H1 (cell line): ENCODE measurements around the gene GPR39. TPM values are rescaled to one million over a fixed set of nuclear protein-coding genes. Genes with fewer than 3 reads are reported as not detected.

ENCODE experiments used
- CTCF ChIA-PET: fragments of 300-600 bp; sonication (Branson Sonifier 250); formaldehyde crosslinking; loops from one replicate; lab custom pipeline; 2021; ENCODE audit not compliant: partially characterized antibody; lab: Charles Lee
- POLR2A ChIA-PET: fragments of 300-600 bp; sonication (Branson Sonifier 250); formaldehyde crosslinking; loops from one replicate; lab custom pipeline; 2021; ENCODE audit warnings: inconsistent platforms; ENCODE audit not compliant: partially characterized antibody; lab: Charles Lee
- DNase-seq, 2 experiments: peaks; one replicate each; pipeline versions ENCODE4 v3.0.0 to v3.0.0-alpha.2; 2010 to 2022; ENCODE audit warnings: low spot score in 2 of 2, low read depth in 1 of 2, mixed read lengths in 1 of 2
- FAIRE-seq: peaks from 2 replicates; lab custom pipeline; 2011; peaks lifted over from hg19 to GRCh38; lab: Jason Lieb, UNC
- H2AFZ ChIP-seq: 2 replicates; pipeline ENCODE4 v1.8.1; 2012; ENCODE audit warnings: low read length, inconsistent platforms
- H2AK5ac ChIP-seq: 2 replicates; pipeline ENCODE4 v1.6.1; 2013; ENCODE audit warnings: low read depth, low read length
- H2BK120ac ChIP-seq: replicated peaks from 2 replicates; pipeline ENCODE3; 2013; ENCODE audit warnings: low read depth, low read length, inconsistent platforms
- H2BK12ac ChIP-seq: 2 replicates; pipeline ENCODE4 v1.6.1; 2013; ENCODE audit warnings: low read depth, low read length
- H2BK15ac ChIP-seq: 2 replicates; pipeline ENCODE4 v1.6.1; 2013; ENCODE audit warnings: low read length
- H2BK20ac ChIP-seq: 2 replicates; pipeline ENCODE4 v1.6.1; 2013; ENCODE audit warnings: low read length
- H2BK5ac ChIP-seq: 2 replicates; pipeline ENCODE4 v1.6.1; 2013; ENCODE audit warnings: low read depth, low read length
- H3K14ac ChIP-seq: 2 replicates; pipeline ENCODE4 v1.6.1; 2013; ENCODE audit warnings: inconsistent platforms; ENCODE audit not compliant: insufficient read length
- H3K18ac ChIP-seq: 2 replicates; pipeline ENCODE4 v1.6.1; 2013; ENCODE audit warnings: low read length; ENCODE audit errors: extremely low read depth
- H3K23ac ChIP-seq: 2 replicates; pipeline ENCODE4 v1.6.1; 2013; ENCODE audit warnings: inconsistent platforms; ENCODE audit not compliant: insufficient read length
- H3K23me2 ChIP-seq: 2 replicates; pipeline ENCODE4 v1.6.1; 2013; ENCODE audit warnings: low read depth, low read length
- H3K27ac ChIP-seq: 2 replicates; pipeline ENCODE4 v1.6.1; 2011; ENCODE audit warnings: low read depth, low read length, inconsistent platforms
- H3K27me3 ChIP-seq, 4 experiments: replicated peaks in 1 of 4; 1 replicate in 1 of 4; 2 replicates in 3 of 4; pipeline versions ENCODE4 v1.6.1 to v1.8.1; 2011 to 2013; ENCODE audit warnings: low read length in 3 of 4, mild to moderate bottlenecking in 3 of 4, inconsistent platforms in 2 of 4, mixed read lengths in 2 of 4, moderate library complexity in 1 of 4; ENCODE audit not compliant: control insufficient read depth in 3 of 4, insufficient read depth in 3 of 4; ENCODE audit errors: extremely low read depth in 1 of 4
- H3K36me3 ChIP-seq, 4 experiments: 2 replicates each; pipeline versions ENCODE4 v1.6.1 to v1.8.1; 2011 to 2013; ENCODE audit warnings: mild to moderate bottlenecking in 4 of 4, low read length in 3 of 4, moderate library complexity in 2 of 4, control low read depth in 1 of 4, inconsistent platforms in 1 of 4; ENCODE audit not compliant: insufficient read depth in 4 of 4, control insufficient read depth in 2 of 4
- H3K4ac ChIP-seq: replicated peaks from 2 replicates; pipeline ENCODE3; 2013; ENCODE audit warnings: low read length, low read depth, mixed read lengths, inconsistent platforms; ENCODE audit not compliant: insufficient read length
- H3K4me1 ChIP-seq, 4 experiments: replicated peaks in 1 of 4; 1 replicate in 1 of 4; 2 replicates in 3 of 4; pipeline versions ENCODE4 v1.6.1 to v1.8.1; 2011 to 2013; ENCODE audit warnings: low read length in 3 of 4, inconsistent platforms in 2 of 4, mixed read lengths in 1 of 4; ENCODE audit not compliant: insufficient read depth in 4 of 4, control insufficient read depth in 3 of 4
- H3K4me2 ChIP-seq, 2 experiments: 2 replicates each; pipeline versions ENCODE4 v1.6.1 to v1.8.1; 2011 to 2013; ENCODE audit warnings: low read depth in 2 of 2, low read length in 2 of 2, control low read depth in 1 of 2, inconsistent platforms in 1 of 2, mild to moderate bottlenecking in 1 of 2; ENCODE audit not compliant: insufficient read depth in 1 of 2
- H3K4me3 ChIP-seq, 4 experiments: fragments of 200-600, 300-600 bp in 1 of 4; sonication (generic), shearing (Covaris generic), sonication (Bioruptor Twin) in 1 of 4; 2 replicates each; pipeline versions ENCODE4 v1.5.1 to v1.8.1; 2011 to 2016; ENCODE audit warnings: low read length in 4 of 4, low read depth in 3 of 4, control low read depth in 2 of 4, inconsistent platforms in 2 of 4, mild to moderate bottlenecking in 2 of 4, mixed read lengths in 1 of 4, moderate library complexity in 1 of 4; ENCODE audit not compliant: insufficient read depth in 2 of 4; ENCODE audit errors: extremely low read depth in 1 of 4
- H3K56ac ChIP-seq: replicated peaks from 2 replicates; pipeline ENCODE3; 2013; ENCODE audit warnings: low read depth, mild to moderate bottlenecking, mixed read lengths, low read length, inconsistent platforms; ENCODE audit not compliant: insufficient read length
- H3K79me1 ChIP-seq: 2 replicates; pipeline ENCODE4 v1.6.1; 2013; ENCODE audit warnings: low read depth, low read length, control low read depth
- H3K79me2 ChIP-seq, 2 experiments: 2 replicates each; pipeline versions ENCODE4 v1.6.1 to v1.8.1; 2012 to 2013; ENCODE audit warnings: low read length in 2 of 2, mild to moderate bottlenecking in 2 of 2, inconsistent platforms in 1 of 2; ENCODE audit not compliant: insufficient read depth in 2 of 2, control insufficient read depth in 1 of 2
- H3K9ac ChIP-seq, 4 experiments: replicated peaks in 1 of 4; 1 replicate in 1 of 4; 2 replicates in 3 of 4; pipeline versions ENCODE4 v1.6.1 to v1.8.1; 2011 to 2013; ENCODE audit warnings: low read depth in 3 of 4, low read length in 3 of 4, control low read depth in 2 of 4, mild to moderate bottlenecking in 2 of 4, moderate library complexity in 2 of 4, inconsistent platforms in 1 of 4; ENCODE audit errors: extremely low read depth in 1 of 4
- H3K9me3 ChIP-seq, 2 experiments: 2 replicates each; pipeline versions ENCODE4 v1.6.1 to v1.8.1; 2012 to 2013; ENCODE audit warnings: mild to moderate bottlenecking in 2 of 2, moderate library complexity in 2 of 2, control low read depth in 1 of 2, inconsistent platforms in 1 of 2, low read depth in 1 of 2, low read length in 1 of 2, mixed read lengths in 1 of 2; ENCODE audit not compliant: insufficient read depth in 2 of 2
- H4K20me1 ChIP-seq, 2 experiments: replicated peaks in 1 of 2; 2 replicates each; pipeline versions ENCODE3 to v1.8.1; 2011 to 2013; ENCODE audit warnings: inconsistent platforms in 2 of 2, low read length in 2 of 2, mild to moderate bottlenecking in 1 of 2; ENCODE audit not compliant: insufficient read depth in 2 of 2, control insufficient read depth in 1 of 2
- H4K5ac ChIP-seq: 2 replicates; pipeline ENCODE4 v1.6.1; 2013; ENCODE audit warnings: low read length, low read depth, mixed read lengths, inconsistent platforms; ENCODE audit not compliant: insufficient read length
- H4K8ac ChIP-seq: 2 replicates; pipeline ENCODE4 v1.8.0; 2013; ENCODE audit warnings: mild to moderate bottlenecking, moderate library complexity, low read length, inconsistent platforms; ENCODE audit not compliant: insufficient read depth; ENCODE audit errors: extremely low read depth
- H4K91ac ChIP-seq: replicated peaks from 2 replicates; pipeline ENCODE3; 2013; ENCODE audit warnings: low read length, mixed read lengths, inconsistent platforms; ENCODE audit not compliant: insufficient read length
- CEBPB ChIP-seq: IDR thresholded peaks from 2 replicates; pipeline ENCODE4 v1.6.1; 2012; ENCODE audit warnings: low read depth, low read length
- CTBP2 ChIP-seq: IDR thresholded peaks from 2 replicates; pipeline ENCODE4 v1.7.0; 2011; ENCODE audit warnings: borderline replicate concordance, mild to moderate bottlenecking, moderate library complexity, mixed read lengths, low read length; ENCODE audit not compliant: insufficient read depth, insufficient read length
- EP300 ChIP-seq, 2 experiments: IDR thresholded peaks; 1 replicate in 1 of 2; 2 replicates in 1 of 2; pipeline ENCODE4 v1.6.1; 2011 to 2012; ENCODE audit warnings: low read depth in 2 of 2, low read length in 2 of 2, mild to moderate bottlenecking in 2 of 2, borderline replicate concordance in 1 of 2, inconsistent platforms in 1 of 2, moderate library complexity in 1 of 2
- HDAC6 ChIP-seq: IDR thresholded peaks from one replicate; pipeline ENCODE4 v1.7.1; 2012; ENCODE audit warnings: low read depth, mild to moderate bottlenecking, inconsistent platforms, low read length, moderate library complexity
- KDM1A ChIP-seq: fragments of 200-600, 300-600 bp; sonication (generic); IDR thresholded peaks from 2 replicates; pipeline ENCODE4 v1.7.1; 2016; ENCODE audit warnings: mild to moderate bottlenecking, low read length, borderline replicate concordance
- KDM4A ChIP-seq: IDR thresholded peaks from one replicate; pipeline ENCODE4 v1.7.1; 2012; ENCODE audit warnings: low read depth, mild to moderate bottlenecking, moderate library complexity, low read length, inconsistent platforms; ENCODE audit not compliant: severe bottlenecking
- NANOG ChIP-seq: IDR thresholded peaks from 2 replicates; pipeline ENCODE4 v1.6.1; 2011; ENCODE audit warnings: low read length, low read depth, mild to moderate bottlenecking, inconsistent platforms; ENCODE audit not compliant: insufficient read depth, poor library complexity, severe bottlenecking
- RNF2 ChIP-seq: fragments of 200-900, 300-1000 bp; sonication (generic); IDR thresholded peaks from 2 replicates; pipeline ENCODE4 v1.7.1; 2016; ENCODE audit warnings: borderline replicate concordance, low read depth, mild to moderate bottlenecking, antibody characterized with exemption, low read length; ENCODE audit not compliant: poor library complexity, severe bottlenecking; ENCODE audit errors: missing control alignments
- SIRT6 ChIP-seq: IDR thresholded peaks from one replicate; pipeline ENCODE4 v1.7.1; 2012; ENCODE audit warnings: low read length, inconsistent platforms
- TAF1 ChIP-seq: IDR thresholded peaks from 2 replicates; pipeline ENCODE4 v1.6.1; 2011; ENCODE audit warnings: mild to moderate bottlenecking, low read depth, low read length
- TAF7 ChIP-seq: optimal IDR thresholded peaks from 2 replicates; pipeline ENCODE3; 2011; ENCODE audit warnings: low read depth, mild to moderate bottlenecking, inconsistent platforms, low read length, moderate library complexity, borderline replicate concordance
- WGBS, 2 experiments: shearing (Covaris generic) in 1 of 2; methylation state at CpG; one replicate each; pipeline versions ENCODE4 v1.1.6 to v1.1.7; 2013 to 2015; ENCODE audit warnings: low lambda C conversion rate in 2 of 2, mixed read lengths in 2 of 2, inconsistent platforms in 1 of 2, low coverage in 1 of 2, missing lambda C conversion rate in 1 of 2; ENCODE audit not compliant: insufficient replicate concordance in 2 of 2, insufficient coverage in 1 of 2, insufficient read length in 1 of 2; ENCODE audit errors: extremely low coverage in 1 of 2, missing lambda C conversion rate in 1 of 2; 5-methylcytosine and 5-hydroxymethylcytosine counted together
- polyA plus RNA-seq, 7 experiments: library from polyadenylated mRNA; depleted of rRNA in 3 of 7; stranded (reverse) in 5 of 7; unstranded in 2 of 7; fragments of >200 nt in 5 of 7; fragments of 200-250 nt in 2 of 7; gene quantifications; 1 replicate in 5 of 7; 2 replicates in 1 of 7; 4 replicates in 1 of 7; pipeline versions ENCODE4 v1.2.1 to v1.2.3, GENCODE V29; 2011 to 2013; ENCODE audit warnings: missing spikeins in 2 of 7, mixed read lengths in 2 of 7
- total RNA-seq: library from RNA; stranded (reverse); fragmentation: NEBNext Ultra II Directional; extraction: Animal tissue kit (Norgen Biotek cat#: 25700); gene quantifications from 2 replicates; pipeline ENCODE4 v1.2.1, GENCODE V29; 2021
- TF ChIP-seq, protein P1 (sequence below): IDR thresholded peaks from 2 replicates; pipeline ENCODE4 v1.6.1; 2012; ENCODE audit warnings: low read length, inconsistent platforms

GPR39 gene
- total and polyA plus RNA-seq, 2 of the 8 experiments (the other 6 are each of a cell fraction or from before 2014, with no cell fraction given): 0.63 to 2.7 TPM

DNA sequence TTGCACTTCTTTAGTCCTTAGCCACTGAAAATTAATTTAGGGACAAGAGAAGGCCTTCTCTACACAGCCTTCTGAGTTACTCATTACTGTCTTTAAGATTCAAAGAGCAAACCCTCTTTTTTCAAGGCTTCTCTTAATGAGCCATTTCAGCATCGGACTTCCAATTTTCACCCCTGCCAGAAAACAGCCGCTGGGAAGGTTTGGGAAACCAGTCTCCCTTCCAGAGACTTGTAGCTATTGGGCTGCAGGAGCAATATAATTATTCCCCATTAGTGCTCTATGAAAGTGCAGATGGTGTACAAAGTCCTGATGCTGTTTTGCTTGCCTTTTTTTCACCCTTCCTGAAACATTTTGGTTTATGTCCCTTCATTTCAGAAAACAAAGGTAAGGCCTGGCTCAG, 79.3 kb downstream of the GPR39 start:
- H4K5ac ChIP-seq: no peak overlapping the region
- H3K23ac ChIP-seq: no peak overlapping the region
- TF ChIP-seq EP300 (IDR thresholded peaks at IDR 0.05; ENCODE audit: borderline replicate concordance in 1 of 2, low read depth in 2 of 2, low read length in 2 of 2) (no peak), RNF2 (no peak), CTBP2 (no peak), KDM1A (no peak), TAF1 (no peak), HDAC6 (no peak), SIRT6 (no peak), TAF7 (no peak), CEBPB (no peak), NANOG (no peak), KDM4A (no peak)
- TF ChIP-seq, protein P1, sequence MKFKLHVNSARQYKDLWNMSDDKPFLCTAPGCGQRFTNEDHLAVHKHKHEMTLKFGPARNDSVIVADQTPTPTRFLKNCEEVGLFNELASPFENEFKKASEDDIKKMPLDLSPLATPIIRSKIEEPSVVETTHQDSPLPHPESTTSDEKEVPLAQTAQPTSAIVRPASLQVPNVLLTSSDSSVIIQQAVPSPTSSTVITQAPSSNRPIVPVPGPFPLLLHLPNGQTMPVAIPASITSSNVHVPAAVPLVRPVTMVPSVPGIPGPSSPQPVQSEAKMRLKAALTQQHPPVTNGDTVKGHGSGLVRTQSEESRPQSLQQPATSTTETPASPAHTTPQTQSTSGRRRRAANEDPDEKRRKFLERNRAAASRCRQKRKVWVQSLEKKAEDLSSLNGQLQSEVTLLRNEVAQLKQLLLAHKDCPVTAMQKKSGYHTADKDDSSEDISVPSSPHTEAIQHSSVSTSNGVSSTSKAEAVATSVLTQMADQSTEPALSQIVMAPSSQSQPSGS: no peak

More for the DNA sequence above, 79.3 kb downstream of the GPR39 start:
- H3K9me3 ChIP-seq: no peaks in the 10 kb centered on the region
- no peak for DNase-seq
- no peak overlapping the region for H2BK12ac ChIP-seq
- H3K4ac ChIP-seq: no peak overlapping the region
- H3K36me3 ChIP-seq: no peaks in the 10 kb centered on the region
- H3K18ac ChIP-seq: no peak overlapping the region
- H2AK5ac ChIP-seq: no peak overlapping the region
- no peak overlapping the region for H3K9ac ChIP-seq
- ChIA-PET POLR2A (no interaction called here), CTCF (no interaction called here)
- H4K8ac ChIP-seq: no peak overlapping the region
- H2BK120ac ChIP-seq: no peak overlapping the region
- H4K91ac ChIP-seq: no peak overlapping the region
- no peaks in the 10 kb centered on the region for H3K27me3 ChIP-seq
- no peak overlapping the region for H3K4me3 ChIP-seq
- H2BK20ac ChIP-seq: no peak overlapping the region
- no peak overlapping the region for H2BK15ac ChIP-seq
- H3K4me2 ChIP-seq: no peak overlapping the region
- H3K23me2 ChIP-seq: no peaks in the 10 kb centered on the region
- FAIRE-seq: no peak
- H3K79me1 ChIP-seq: no peaks in the 10 kb centered on the region
- WGBS, 2 experiments: 96% methylated on average over 2 of the region's 2 CpGs; no CpG with 5 or more reads in 1 of the 2 experiments
- no peak overlapping the region for H3K56ac ChIP-seq
- H2BK5ac ChIP-seq: no peak overlapping the region
- no peak overlapping the region for H3K27ac ChIP-seq
- no peaks in the 10 kb centered on the region for H4K20me1 ChIP-seq
- no peak overlapping the region for H2AFZ ChIP-seq
- H3K79me2 ChIP-seq: no peaks in the 10 kb centered on the region
- no peaks in the 10 kb centered on the region for H3K4me1 ChIP-seq
- no peak overlapping the region for H3K14ac ChIP-seq
